HG02852 (cell line): ENCODE results near the gene STX4.
"Not testable (repeated sequence)": the region's sequence is repeated elsewhere in the genome, so short reads cannot be mapped to it uniquely, and the experiment has no call there.

ENCODE experiments used
- ATAC-seq: cut with Tn5 transposase; IDR thresholded peaks from one replicate; pipeline ENCODE4 v1.9.1; 2021; ENCODE audit warnings: mild to moderate bottlenecking, moderate library complexity; ENCODE audit not compliant: unreplicated experiment

STX4 gene

GRCh38 chr16:31017756-31018155 is 15.6 kb upstream of the STX4 start:
- not testable (repeated sequence) for ATAC-seq

DNA sequence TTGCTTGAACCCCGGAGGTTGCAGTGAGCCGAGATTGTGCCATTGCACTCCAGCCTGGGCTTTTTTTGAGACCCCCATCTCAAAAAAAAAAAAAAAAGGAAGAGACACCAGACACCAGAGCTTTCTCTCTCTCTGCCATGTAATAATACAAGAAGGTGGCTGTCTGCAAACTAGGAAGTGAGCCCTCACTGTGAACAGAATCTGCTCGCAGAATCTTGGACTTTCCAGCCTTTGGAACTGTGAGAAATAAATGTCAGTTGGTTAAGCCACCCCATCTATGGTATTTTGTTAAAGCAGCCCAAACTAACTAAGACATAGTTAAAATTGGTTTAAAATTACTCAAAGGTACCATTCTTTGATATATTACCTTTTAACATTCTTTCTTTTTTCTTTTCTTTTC is 12.8 kb upstream of the STX4 start:
- ATAC-seq: no peak

- ATAC-seq: no peak
Observed at GRCh38 chr16:31022544-31023251, 10.7 kb upstream of the STX4 start.

DNA sequence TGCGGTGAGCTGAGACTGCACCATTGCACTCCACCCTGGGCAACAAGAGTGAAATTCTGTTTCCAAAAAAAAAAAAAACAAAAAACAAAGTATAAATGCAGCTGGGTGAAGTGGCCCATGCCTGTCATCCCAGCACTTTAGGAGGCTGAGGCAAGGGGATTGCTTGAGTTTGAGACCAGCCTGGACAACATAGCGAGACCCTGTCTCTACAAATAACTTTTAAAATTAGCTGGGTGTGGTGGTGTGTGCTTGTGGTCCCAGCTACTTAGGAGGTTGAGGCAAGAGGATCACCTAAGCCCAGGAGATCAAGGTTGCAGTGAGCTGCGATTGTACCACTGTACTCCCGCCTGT is 10.1 kb upstream of the STX4 start:
- no peak for ATAC-seq

DNA sequence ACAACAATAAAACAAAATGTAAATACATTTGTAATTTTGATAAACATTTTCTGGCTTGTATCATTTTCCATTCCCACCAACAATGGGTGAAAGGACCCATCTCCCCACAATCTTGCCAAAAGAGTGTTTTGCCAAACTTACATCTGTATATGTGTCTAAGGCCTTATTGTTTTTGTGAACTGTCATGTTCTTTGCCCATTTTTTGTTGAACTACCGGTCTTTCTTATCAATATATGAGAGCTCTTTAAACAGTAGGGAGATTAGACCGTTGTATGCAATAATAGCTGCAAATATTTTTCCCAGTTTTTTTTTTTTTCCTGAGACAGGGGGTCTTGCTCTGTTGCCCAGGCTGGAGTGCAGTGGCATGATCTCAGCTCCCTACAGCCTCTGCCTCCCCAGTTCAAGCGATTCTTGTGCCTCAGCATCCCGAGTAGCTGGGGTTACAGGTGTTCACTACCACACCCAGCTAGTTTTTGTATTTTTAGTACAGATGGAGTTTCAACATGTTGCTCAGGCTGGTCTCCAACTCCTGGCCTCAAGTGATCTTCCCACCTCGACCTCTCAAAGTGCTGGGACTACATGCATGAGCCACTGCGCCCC is 9.6 kb upstream of the STX4 start:
- no peak for ATAC-seq

DNA sequence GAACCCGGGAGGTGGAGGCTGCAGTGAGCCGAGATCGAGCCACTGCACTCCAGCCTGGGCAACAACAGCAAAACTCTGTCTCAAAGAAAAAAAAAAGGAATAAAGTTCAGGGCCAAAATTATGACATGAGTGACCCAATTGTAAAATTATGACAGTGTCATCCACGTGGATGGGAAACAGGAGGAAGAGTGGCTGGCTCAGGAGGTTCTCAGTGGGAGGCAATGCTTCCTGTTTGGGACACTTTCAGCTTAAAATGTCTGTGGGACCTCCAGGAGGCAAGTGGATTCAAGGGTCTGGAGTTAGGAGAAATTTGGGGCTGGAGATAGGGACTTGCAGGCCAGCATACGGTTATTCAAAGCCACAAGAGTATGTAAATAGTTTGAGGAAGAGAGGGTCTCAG is 8.0 kb upstream of the STX4 start:
- ATAC-seq: no peak

- no peak for ATAC-seq
Observed at GRCh38 chr16:31029272-31029671, 4.1 kb upstream of the STX4 start.

GRCh38 chr16:31031276-31031675 is 2.1 kb upstream of the STX4 start:
- ATAC-seq: no peak

GRCh38 chr16:31033709-31034492 is 543 bp downstream of the STX4 start:
- ATAC-seq: peak; percentile 41

DNA sequence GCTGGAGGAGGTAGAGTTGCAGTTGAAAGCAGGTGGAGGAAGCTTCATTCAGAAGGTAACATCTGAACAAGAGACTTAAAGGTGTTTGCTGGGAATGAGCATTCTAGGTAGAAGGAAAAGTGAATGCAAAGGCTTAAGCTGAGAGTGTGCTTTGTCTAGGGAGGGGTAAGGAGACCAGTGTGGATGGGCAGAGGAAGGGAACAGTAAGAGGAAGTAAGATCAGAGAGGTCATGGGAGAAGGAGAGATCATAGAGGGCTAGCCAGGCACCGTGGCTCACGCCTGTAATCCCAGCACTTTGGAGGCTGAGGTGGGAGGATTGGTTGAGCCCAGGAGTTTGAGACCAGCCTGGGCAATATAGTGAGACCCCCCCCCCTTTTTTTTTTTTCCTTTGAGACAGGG is 3.3 kb downstream of the STX4 start:
- ATAC-seq: no peak

GRCh38 chr16:31038993-31039392 is 5.6 kb downstream of the STX4 start:
- ATAC-seq: no peak

- no peak for ATAC-seq
Observed at GRCh38 chr16:31042866-31043265, 9.5 kb downstream of the STX4 start.

GRCh38 chr16:31043352-31043751 is 10.0 kb downstream of the STX4 start:
- no peak for ATAC-seq

DNA sequence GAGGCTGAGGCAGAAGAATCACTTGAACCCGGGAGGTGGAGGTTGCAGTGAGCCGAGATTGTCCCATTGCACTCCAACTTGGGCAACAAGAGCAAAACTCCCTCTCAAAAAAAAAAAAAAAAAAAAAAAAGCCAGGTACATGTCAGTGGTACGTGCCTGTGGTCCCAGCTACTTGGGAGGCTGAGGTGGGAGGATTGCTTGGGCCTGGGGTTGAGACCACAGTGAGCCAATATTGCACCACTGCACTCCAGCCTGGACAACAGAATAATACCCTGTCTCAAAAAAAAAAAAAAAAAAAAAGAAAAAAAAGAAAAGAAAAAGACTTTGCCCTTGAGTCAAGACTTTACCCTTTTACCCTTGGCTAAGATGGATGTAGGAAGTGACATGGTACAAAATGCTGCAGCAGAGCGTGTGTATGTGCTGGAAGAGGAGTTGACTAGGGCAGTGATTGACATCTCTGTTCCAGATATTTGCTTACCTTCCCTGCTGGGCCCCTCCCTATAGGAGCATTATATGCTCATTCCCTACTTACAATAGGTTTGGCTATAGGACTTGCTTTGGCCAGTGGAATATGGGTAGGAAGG is 10.6 kb downstream of the STX4 start:
- ATAC-seq: no peak

- no peak for ATAC-seq
Observed at GRCh38 chr16:31050280-31051030, 17.1 kb downstream of the STX4 start.

DNA sequence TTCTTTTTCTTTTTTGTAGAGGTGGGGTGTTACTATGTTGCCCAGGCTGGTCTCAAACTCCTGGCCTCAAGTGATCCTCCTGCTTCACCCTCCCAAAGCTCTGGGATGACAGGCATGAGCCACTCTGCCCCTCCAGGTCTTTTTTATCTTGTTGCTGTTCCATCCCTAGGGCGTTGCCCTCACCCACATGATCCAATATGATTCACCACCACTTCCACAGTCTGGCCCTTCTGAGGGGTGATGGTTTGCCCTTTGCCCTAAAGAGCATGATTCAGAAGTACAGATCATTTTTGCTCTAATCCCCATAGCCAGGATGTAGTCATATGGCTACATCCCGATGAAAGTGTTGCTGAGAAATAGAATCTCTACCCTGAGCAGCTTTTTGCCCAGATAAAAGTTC is 18.8 kb downstream of the STX4 start:
- ATAC-seq: no peak

DNA sequence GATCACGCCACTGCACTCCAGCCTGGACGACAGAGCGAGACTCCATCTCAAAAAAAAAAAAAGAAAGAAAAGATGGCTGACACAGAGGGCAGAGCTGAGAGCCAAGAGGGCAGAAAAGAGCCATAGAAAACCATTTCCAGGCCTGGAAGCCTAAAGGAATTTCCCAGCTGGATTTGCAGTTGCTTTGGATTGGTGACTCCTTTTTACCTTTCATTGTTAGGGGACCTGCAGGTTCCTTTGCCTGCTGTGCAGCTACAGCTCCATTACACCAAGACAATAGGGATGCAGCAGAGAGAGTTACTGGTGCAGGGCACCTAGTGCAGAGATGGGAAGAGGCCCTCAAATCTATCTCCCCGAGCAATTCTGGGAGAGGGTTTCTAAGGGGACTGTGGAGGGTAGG is 22.3 kb downstream of the STX4 start:
- ATAC-seq: no peak

DNA sequence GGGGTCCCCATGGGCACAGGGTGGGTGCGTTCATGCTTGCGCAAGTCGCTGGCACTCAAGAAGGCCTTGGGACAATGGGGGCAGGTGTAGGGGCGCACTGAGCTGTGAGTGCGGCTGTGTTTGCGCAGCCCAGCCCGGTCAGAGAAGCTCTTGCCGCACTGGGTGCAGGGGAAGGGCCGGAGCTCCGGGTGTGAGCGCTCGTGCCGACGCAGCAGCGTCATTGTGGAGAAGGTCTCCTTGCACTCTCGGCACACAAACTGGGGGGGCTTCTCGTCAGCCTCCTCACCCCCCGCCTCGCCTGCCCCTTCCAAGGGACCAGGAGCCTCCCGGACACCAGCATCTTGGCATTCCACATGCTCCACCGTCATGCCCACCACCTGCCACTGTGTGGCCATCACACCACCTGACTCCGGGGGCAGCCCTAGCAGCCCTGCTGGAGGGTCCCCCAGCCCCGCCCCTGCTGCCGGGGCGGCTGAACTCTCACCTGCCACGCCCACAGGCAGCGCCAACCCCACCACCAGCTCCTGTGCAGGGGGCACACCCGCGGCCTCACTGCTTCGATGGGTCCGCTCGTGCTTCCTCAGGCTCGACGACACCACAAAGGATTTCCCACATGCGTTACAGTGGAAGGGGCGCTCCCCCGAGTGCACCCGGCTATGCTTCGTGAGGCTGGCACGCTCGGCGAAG is 27.9 kb downstream of the STX4 start:
- no peak for ATAC-seq

GRCh38 chr16:31061813-31062440 is 28.6 kb downstream of the STX4 start:
- no peak for ATAC-seq

GRCh38 chr16:31063495-31063842 is 30.1 kb downstream of the STX4 start:
- no peak for ATAC-seq
